ENCODE data around the gene CAMK2B. TPM values are rescaled to one million over a fixed set of nuclear protein-coding genes. Genes with fewer than 3 reads are reported as not detected.

The CAMK2B gene
- total and polyA plus RNA-seq, 4 experiments from 2014 or later: not detected

DNA sequence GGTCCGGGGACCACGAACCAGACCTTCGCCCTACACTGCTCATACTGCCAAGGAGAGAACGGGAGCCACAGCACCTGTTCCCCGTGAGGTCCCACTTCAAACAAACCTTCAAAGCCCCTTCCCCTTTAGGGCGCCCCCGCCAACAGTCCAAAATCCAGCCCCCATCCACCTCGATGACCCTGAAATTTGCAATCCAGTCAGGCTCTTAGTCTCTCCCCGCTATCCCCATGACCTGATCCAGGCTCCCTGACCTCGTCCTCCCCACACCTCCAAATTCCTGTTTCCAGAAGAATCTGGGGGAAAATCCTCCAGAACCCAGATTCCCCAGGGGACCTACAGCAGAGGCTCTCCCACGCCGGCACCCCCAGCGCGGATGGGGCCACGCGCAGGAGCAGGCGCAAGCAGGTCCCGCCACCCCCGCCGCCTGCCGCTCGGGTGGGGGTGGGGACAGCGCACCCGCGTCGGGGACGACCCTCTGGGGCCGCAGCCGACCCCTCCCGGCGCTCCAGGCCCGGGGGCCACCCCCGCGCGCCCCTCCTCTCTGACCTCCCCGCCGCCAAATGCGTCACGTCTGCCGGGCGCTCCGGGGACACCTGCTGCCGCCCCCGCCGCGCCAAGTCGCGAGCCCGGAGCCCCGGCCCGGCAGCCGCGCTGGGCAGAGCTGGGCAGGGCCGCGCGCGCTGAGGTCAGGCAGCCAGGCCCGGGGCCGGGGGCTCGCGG lies 753 bp downstream of the CAMK2B start:
- H3K4me1 ChIP-seq (ENCODE audit: insufficient read depth, low read length): no peaks in the 10 kb centered on the region
- Mint-ChIP-seq H3K36me3 (no peaks in the 10 kb centered on the region), H3K9me3 (peaks cover 0 to 5% (median 0%) of the 10 kb centered on the region in 8 donors), H3K4me1 (peaks cover 2 to 11% (median 5%) of the 10 kb centered on the region in 4 donors), H3K27me3 (peaks cover 20 to 32% of the 10 kb centered on the region in 2 donors), H3K27ac (no peak overlapping the region), H3K4me3 (peak overlapping the region in 5 of 8 donors; percentile 35 to 71 (median 46))
- H3K9me3 ChIP-seq (ENCODE audit: control insufficient read depth in 1 of 2, low read length in 2 of 2): no peaks in the 10 kb centered on the region
- CTCF ChIA-PET (ENCODE audit: partially characterized antibody): no interaction called here
- H3K27me3 ChIP-seq (ENCODE audit: insufficient read depth, low read length): peaks cover 6% of the 10 kb centered on the region
- no peak overlapping the region for H3K4me3 ChIP-seq (ENCODE audit: low read length in 2 of 2)
- H3K27ac ChIP-seq (ENCODE audit: low read depth, low read length): no peak overlapping the region
- no peaks in the 10 kb centered on the region for H3K36me3 ChIP-seq (ENCODE audit: insufficient read depth, low read length)
- DNase-seq: no peak
- POLR2A ChIA-PET (ENCODE audit: partially characterized antibody): no interaction called here
- intact Hi-C loops (cut with micrococcal nuclease): no loop called here

DNA sequence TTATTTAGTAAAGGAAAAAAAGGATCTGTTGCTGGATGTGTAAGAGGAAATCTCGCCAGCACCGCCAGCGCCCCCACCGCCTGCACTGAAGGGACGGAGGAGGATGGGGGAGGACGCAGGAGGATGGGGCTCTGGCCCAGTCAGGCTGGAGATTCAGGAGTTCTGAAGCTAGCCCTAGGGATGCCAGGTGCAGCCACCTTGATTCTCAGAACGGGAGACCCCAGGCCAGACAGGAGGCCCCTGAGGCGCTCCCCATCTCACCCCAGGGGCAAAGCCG lies 1.3 kb downstream of the CAMK2B start:
- CTCF ChIA-PET (ENCODE audit: partially characterized antibody): no interaction called here
- Mint-ChIP-seq H3K9me3 (peaks cover 0 to 5% (median 0%) of the 10 kb centered on the region in 8 donors), H3K27me3 (peaks cover 20 to 32% of the 10 kb centered on the region in 2 donors), H3K4me1 (peaks cover 2 to 11% (median 5%) of the 10 kb centered on the region in 4 donors), H3K27ac (no peak overlapping the region), H3K36me3 (no peaks in the 10 kb centered on the region), H3K4me3 (peak overlapping the region in 5 of 8 donors; percentile 35 to 71 (median 46))
- Histone ChIP-seq H3K27ac (ENCODE audit: low read depth, low read length) (no peak overlapping the region), H3K27me3 (ENCODE audit: insufficient read depth, low read length) (peaks cover 6% of the 10 kb centered on the region), H3K4me1 (ENCODE audit: insufficient read depth, low read length) (no peaks in the 10 kb centered on the region), H3K36me3 (ENCODE audit: insufficient read depth, low read length) (no peaks in the 10 kb centered on the region), H3K4me3 (ENCODE audit: low read length in 2 of 2) (no peak overlapping the region), H3K9me3 (ENCODE audit: control insufficient read depth in 1 of 2, low read length in 2 of 2) (no peaks in the 10 kb centered on the region)
- DNase-seq: no peak
- intact Hi-C loops (cut with micrococcal nuclease): no loop called here
- POLR2A ChIA-PET (ENCODE audit: partially characterized antibody): no interaction called here

DNA sequence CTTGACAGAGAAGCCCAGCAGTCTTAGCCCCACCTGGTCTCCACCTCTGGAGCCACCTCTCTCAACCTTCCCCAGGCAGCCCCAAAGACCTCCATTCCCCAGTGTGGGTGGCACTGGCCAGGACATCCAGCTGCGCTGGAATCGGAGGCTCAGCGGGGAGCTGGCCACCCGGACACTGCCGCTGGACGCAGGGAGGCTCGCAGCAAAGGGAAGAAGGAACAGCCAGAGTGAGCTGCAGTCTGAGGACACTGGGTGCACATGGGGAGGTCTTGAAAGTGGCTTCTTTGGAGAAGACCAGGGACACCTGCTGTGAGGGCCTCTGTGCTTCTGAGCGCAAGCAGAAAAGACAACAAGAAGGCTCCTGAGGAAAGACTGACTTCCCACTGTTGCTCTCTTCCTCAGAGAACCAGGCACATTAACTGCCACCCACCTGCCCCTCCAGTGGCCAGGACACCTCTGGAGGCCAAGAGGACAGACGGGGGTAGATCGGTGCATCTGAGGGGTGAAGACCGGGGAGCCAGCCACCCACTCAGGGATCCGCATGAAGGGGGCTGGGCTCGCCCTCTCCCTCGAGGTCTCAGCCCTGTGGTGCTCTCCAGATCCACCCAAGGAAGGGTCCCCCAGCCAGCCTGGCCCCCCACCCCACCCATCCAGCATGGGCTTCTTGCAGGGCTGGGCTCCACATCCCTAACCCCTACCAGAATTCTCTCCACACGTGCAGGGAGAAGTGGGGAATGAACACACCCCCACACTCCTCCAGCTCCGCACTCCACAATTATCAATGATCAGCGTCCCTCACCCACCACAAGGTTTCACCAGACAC lies 1.8 kb downstream of the CAMK2B start:
- DNase-seq: no peak
- Histone ChIP-seq H3K4me3 (ENCODE audit: low read length in 2 of 2) (no peak overlapping the region), H3K4me1 (ENCODE audit: insufficient read depth, low read length) (no peaks in the 10 kb centered on the region), H3K36me3 (ENCODE audit: insufficient read depth, low read length) (no peaks in the 10 kb centered on the region), H3K27ac (ENCODE audit: low read depth, low read length) (no peak overlapping the region), H3K27me3 (ENCODE audit: insufficient read depth, low read length) (peaks cover 6% of the 10 kb centered on the region), H3K9me3 (ENCODE audit: control insufficient read depth in 1 of 2, low read length in 2 of 2) (no peaks in the 10 kb centered on the region)
- H3K4me3 Mint-ChIP-seq: peak overlapping the region in 4 of 8 donors; percentile 8 to 46 (median 22)
- POLR2A ChIA-PET (ENCODE audit: partially characterized antibody): no interaction called here
- H3K36me3 Mint-ChIP-seq: no peaks in the 10 kb centered on the region
- H3K9me3 Mint-ChIP-seq: peaks cover 0 to 3% (median 0%) of the 10 kb centered on the region in 8 donors
- peaks cover 19 to 27% of the 10 kb centered on the region in 2 donors for H3K27me3 Mint-ChIP-seq
- peaks cover 2 to 11% (median 5%) of the 10 kb centered on the region in 4 donors for H3K4me1 Mint-ChIP-seq
- CTCF ChIA-PET (ENCODE audit: partially characterized antibody): no interaction called here
- intact Hi-C loops (cut with micrococcal nuclease): no loop called here
- no peak overlapping the region for H3K27ac Mint-ChIP-seq

DNA sequence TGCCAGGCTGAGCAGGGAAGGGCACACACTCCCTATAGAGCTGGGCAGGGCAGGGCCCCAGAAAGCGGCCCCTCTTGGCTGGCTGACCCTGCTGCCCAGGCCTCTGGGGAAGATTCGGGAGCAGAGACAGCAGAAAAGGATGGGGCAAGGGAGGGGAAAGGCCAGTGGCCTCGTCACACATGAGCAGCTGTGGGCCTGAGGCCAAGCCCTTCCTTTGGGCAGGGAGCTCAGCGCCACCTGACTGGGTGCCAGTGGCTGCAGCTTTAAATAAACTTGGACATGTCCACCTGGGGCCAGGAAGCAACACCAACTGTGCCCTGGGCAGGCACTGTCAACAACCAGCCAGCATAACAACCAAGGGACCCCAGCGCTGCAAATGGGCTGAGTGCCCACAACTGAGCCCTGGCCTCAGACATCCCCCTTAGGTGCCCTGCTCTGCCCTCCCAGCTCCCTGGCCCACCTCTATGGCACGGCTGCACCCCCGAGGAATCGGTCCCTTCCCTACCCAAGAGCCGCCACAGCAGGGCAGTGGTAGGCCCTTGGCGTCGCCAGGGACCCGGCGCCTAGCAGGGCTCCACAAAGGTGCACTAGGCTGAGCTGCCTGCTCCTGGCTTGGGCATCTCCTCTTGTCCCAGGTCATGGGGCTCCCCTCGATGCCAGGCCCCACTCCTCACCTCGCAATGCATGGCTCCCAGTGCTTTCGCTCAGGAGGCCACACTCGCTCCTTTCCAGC lies 2.6 kb downstream of the CAMK2B start:
- Histone ChIP-seq H3K4me3 (ENCODE audit: low read length in 2 of 2) (no peak overlapping the region), H3K9me3 (ENCODE audit: control insufficient read depth in 1 of 2, low read length in 2 of 2) (no peaks in the 10 kb centered on the region), H3K27ac (ENCODE audit: low read depth, low read length) (no peak overlapping the region), H3K27me3 (ENCODE audit: insufficient read depth, low read length) (peaks cover 6% of the 10 kb centered on the region), H3K36me3 (ENCODE audit: insufficient read depth, low read length) (no peaks in the 10 kb centered on the region), H3K4me1 (ENCODE audit: insufficient read depth, low read length) (no peaks in the 10 kb centered on the region)
- peaks cover 19 to 27% of the 10 kb centered on the region in 2 donors for H3K27me3 Mint-ChIP-seq
- no peaks in the 10 kb centered on the region for H3K9me3 Mint-ChIP-seq
- ChIA-PET CTCF (ENCODE audit: partially characterized antibody) (no interaction called here), POLR2A (ENCODE audit: partially characterized antibody) (no interaction called here)
- no peaks in the 10 kb centered on the region for H3K36me3 Mint-ChIP-seq
- no peak overlapping the region for H3K27ac Mint-ChIP-seq
- peaks cover 2 to 11% (median 5%) of the 10 kb centered on the region in 4 donors for H3K4me1 Mint-ChIP-seq
- intact Hi-C loops (cut with micrococcal nuclease): no loop called here
- H3K4me3 Mint-ChIP-seq: peak overlapping the region in 2 of 8 donors; percentile 20 to 24
- DNase-seq: no peak

DNA sequence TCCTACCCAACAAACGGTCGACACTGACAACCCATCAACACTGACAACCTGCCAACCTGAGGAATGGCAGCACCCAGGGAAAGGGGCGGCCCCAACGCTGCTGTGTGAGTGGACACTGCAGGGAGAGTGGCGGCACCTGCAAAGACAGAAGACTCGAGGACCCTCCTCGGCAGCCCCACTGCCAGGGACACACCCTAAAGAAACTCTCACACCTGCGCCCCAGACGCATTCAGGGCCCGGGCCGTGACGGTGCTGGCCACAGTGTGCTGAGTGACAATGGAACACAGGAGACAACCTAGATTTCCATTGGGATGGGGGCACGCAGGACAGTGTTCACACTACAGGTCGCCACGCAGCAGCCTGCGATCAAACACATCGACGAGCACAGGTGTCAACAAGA lies 3.6 kb downstream of the CAMK2B start:
- H3K4me1 Mint-ChIP-seq: peaks cover 2 to 11% (median 5%) of the 10 kb centered on the region in 4 donors
- Histone ChIP-seq H3K4me3 (ENCODE audit: low read length in 2 of 2) (no peak overlapping the region), H3K27me3 (ENCODE audit: insufficient read depth, low read length) (peaks cover 5% of the 10 kb centered on the region), H3K27ac (ENCODE audit: low read depth, low read length) (no peak overlapping the region), H3K4me1 (ENCODE audit: insufficient read depth, low read length) (no peaks in the 10 kb centered on the region), H3K9me3 (ENCODE audit: control insufficient read depth in 1 of 2, low read length in 2 of 2) (no peaks in the 10 kb centered on the region), H3K36me3 (ENCODE audit: insufficient read depth, low read length) (no peaks in the 10 kb centered on the region)
- no peaks in the 10 kb centered on the region for H3K9me3 Mint-ChIP-seq
- no peak overlapping the region for H3K27ac Mint-ChIP-seq
- POLR2A ChIA-PET (ENCODE audit: partially characterized antibody): no interaction called here
- no peak for DNase-seq
- intact Hi-C loops (cut with micrococcal nuclease): no loop called here
- no peak overlapping the region for H3K4me3 Mint-ChIP-seq
- CTCF ChIA-PET (ENCODE audit: partially characterized antibody): no interaction called here
- H3K27me3 Mint-ChIP-seq: peaks cover 19 to 27% of the 10 kb centered on the region in 2 donors
- H3K36me3 Mint-ChIP-seq: no peaks in the 10 kb centered on the region

DNA sequence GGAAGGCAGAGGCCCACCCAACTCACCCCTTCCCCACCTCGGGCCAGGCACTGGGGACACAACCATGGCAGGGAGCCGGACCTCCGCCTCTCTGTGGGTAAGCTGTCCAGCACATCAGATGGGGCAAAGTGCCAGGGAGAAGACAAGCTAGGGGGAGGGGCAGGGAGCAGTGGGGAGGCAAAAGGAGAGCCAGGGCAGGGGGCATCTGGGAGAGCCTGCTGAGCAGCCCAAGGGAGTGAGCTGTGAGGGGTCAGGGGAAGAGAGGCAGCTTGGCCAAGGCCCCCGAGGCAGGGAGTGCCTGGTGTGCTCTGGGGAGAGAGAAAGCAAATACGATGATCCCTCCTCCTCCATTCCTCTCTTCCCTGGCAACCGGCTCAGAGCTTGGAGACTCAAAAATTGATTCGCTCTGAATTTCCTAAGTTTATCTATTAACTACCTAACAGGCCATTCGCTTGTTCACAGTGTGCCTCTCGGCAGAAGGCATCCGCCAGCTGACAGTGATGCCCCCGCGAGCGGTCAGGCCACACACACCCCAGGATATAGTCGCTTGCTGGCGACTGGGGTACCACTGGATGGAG lies 4.5 kb downstream of the CAMK2B start:
- ChIA-PET CTCF (ENCODE audit: partially characterized antibody) (no interaction called here), POLR2A (ENCODE audit: partially characterized antibody) (no interaction called here)
- H3K27me3 ChIP-seq (ENCODE audit: insufficient read depth, low read length): no peaks in the 10 kb centered on the region
- Mint-ChIP-seq H3K27ac (no peak overlapping the region), H3K4me1 (peaks cover 2 to 9% (median 4%) of the 10 kb centered on the region in 4 donors), H3K27me3 (peaks cover 17 to 23% of the 10 kb centered on the region in 2 donors), H3K9me3 (no peaks in the 10 kb centered on the region), H3K36me3 (no peaks in the 10 kb centered on the region), H3K4me3 (peak overlapping the region in 1 of 8 donors; percentile 32)
- intact Hi-C loops (cut with micrococcal nuclease): no loop called here
- no peak for DNase-seq
- no peaks in the 10 kb centered on the region for H3K36me3 ChIP-seq (ENCODE audit: insufficient read depth, low read length)
- H3K4me3 ChIP-seq (ENCODE audit: low read length in 2 of 2): no peak overlapping the region
- no peak overlapping the region for H3K27ac ChIP-seq (ENCODE audit: low read depth, low read length)
- H3K9me3 ChIP-seq (ENCODE audit: control insufficient read depth in 1 of 2, low read length in 2 of 2): no peaks in the 10 kb centered on the region
- no peaks in the 10 kb centered on the region for H3K4me1 ChIP-seq (ENCODE audit: insufficient read depth, low read length)

DNA sequence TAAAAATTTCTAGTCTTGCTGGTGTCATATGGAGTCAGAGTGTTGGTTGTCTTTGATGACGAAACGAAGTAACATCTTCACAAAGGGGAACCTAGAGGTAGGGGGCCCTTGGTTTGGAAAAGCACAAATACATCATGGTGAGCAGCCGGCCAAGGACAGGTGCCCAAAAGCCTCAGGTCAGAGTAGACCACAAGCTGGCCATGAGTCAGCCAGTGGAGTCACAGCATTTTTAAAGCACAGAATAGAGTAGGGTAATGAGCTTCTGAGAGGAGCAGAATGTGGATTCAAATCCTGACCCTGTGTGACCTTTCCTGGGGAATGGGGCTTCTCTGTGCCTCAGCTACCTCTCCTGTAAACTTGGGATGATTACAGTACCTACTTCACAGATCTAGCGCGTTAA lies 5.3 kb downstream of the CAMK2B start:
- Mint-ChIP-seq H3K27ac (no peak overlapping the region), H3K27me3 (peaks cover 15 to 21% of the 10 kb centered on the region in 2 donors), H3K36me3 (no peaks in the 10 kb centered on the region), H3K4me3 (no peak overlapping the region), H3K4me1 (peaks cover 0 to 5% (median under 1%) of the 10 kb centered on the region in 4 donors), H3K9me3 (peaks cover 0 to 3% (median 0%) of the 10 kb centered on the region in 8 donors)
- DNase-seq: no peak
- Histone ChIP-seq H3K36me3 (ENCODE audit: insufficient read depth, low read length) (no peaks in the 10 kb centered on the region), H3K27me3 (ENCODE audit: insufficient read depth, low read length) (no peaks in the 10 kb centered on the region), H3K4me3 (ENCODE audit: low read length in 2 of 2) (no peak overlapping the region), H3K4me1 (ENCODE audit: insufficient read depth, low read length) (no peaks in the 10 kb centered on the region), H3K9me3 (ENCODE audit: control insufficient read depth in 1 of 2, low read length in 2 of 2) (no peaks in the 10 kb centered on the region), H3K27ac (ENCODE audit: low read depth, low read length) (no peak overlapping the region)
- CTCF ChIA-PET (ENCODE audit: partially characterized antibody): no interaction called here
- POLR2A ChIA-PET (ENCODE audit: partially characterized antibody): no interaction called here
- intact Hi-C loops (cut with micrococcal nuclease): no loop called here

All from CD4-positive, alpha-beta memory T cell (primary cell).